IMR-90 (cell line): ENCODE results near the gene ARID4B. TPM values are rescaled to one million over a fixed set of nuclear protein-coding genes. Genes with fewer than 3 reads are reported as not detected.
"Not testable (repeated sequence)": the region's sequence is repeated elsewhere in the genome, so short reads cannot be mapped to it uniquely, and the experiment has no call there.

Experiments
- ATAC-seq: fragments of 200-7000 bp; cut with Tn5 transposase; 2 replicates; pipeline ENCODE4 v1.9.1; 2020; ENCODE audit warnings: low read depth, mild to moderate bottlenecking, moderate library complexity
- BruUV-seq: library from RNA; stranded (reverse); fragments of 400-500 nt; replicated peaks from 2 replicates; lab custom pipeline; 2021; lab: Mats Ljungman, UMichigan
- CTCF ChIA-PET: fragments of 300-600 bp; formaldehyde crosslinking; extraction: SDS; loops from one replicate; lab custom pipeline; 2021; ENCODE audit warnings: antibody characterized with exemption; lab: Yijun Ruan, JAX
- POLR2A ChIA-PET: fragments of 300-600 bp; sonication (Branson Sonifier 250); formaldehyde crosslinking; loops from one replicate; lab custom pipeline; 2022; ENCODE audit warnings: antibody characterized with exemption; ENCODE audit not compliant: unreplicated experiment; lab: Charles Lee
- DNase-seq: peaks from one replicate; pipeline ENCODE4 v3.0.0; 2013
- H2AFZ ChIP-seq: replicated peaks from 2 replicates; pipeline ENCODE3; 2013; ENCODE audit warnings: low read length, mild to moderate bottlenecking; ENCODE audit not compliant: poor library complexity
- H2AK5ac ChIP-seq: 2 replicates; pipeline ENCODE4 v1.6.1; 2013; ENCODE audit warnings: low read depth, low read length, inconsistent platforms
- H2AK9ac ChIP-seq: replicated peaks from 2 replicates; pipeline ENCODE3; 2013; ENCODE audit warnings: mild to moderate bottlenecking, low read depth, low read length, moderate library complexity; ENCODE audit not compliant: poor library complexity
- H2BK120ac ChIP-seq: 2 replicates; pipeline ENCODE4 v1.6.1; 2013; ENCODE audit warnings: low read depth, low read length, inconsistent platforms
- H2BK15ac ChIP-seq: 3 replicates; pipeline ENCODE4 v1.6.1; 2013; ENCODE audit warnings: low read depth, low read length, inconsistent platforms
- H2BK20ac ChIP-seq: 2 replicates; pipeline ENCODE4 v1.6.1; 2013; ENCODE audit warnings: low read depth, mild to moderate bottlenecking, inconsistent platforms, low read length, moderate library complexity
- H2BK5ac ChIP-seq: 2 replicates; pipeline ENCODE4 v1.6.1; 2013; ENCODE audit warnings: mild to moderate bottlenecking, low read depth, low read length, inconsistent platforms; ENCODE audit not compliant: poor library complexity, severe bottlenecking
- H3K14ac ChIP-seq: replicated peaks from 2 replicates; pipeline ENCODE4 v1.6.1; 2013; ENCODE audit warnings: low read depth, low read length, inconsistent platforms
- H3K18ac ChIP-seq: 2 replicates; pipeline ENCODE4 v1.6.1; 2013; ENCODE audit warnings: low read depth, low read length, control low read depth
- H3K23ac ChIP-seq: 2 replicates; pipeline ENCODE4 v1.6.1; 2013; ENCODE audit warnings: low read depth, low read length, inconsistent platforms
- H3K27ac ChIP-seq: 2 replicates; pipeline ENCODE4 v1.5.1; 2013; ENCODE audit warnings: mild to moderate bottlenecking, control low read depth, low read length; ENCODE audit not compliant: insufficient read depth
- H3K27me3 ChIP-seq: 2 replicates; pipeline ENCODE4 v1.6.1; 2013; ENCODE audit warnings: low read length; ENCODE audit not compliant: control insufficient read depth, insufficient read depth
- H3K36me3 ChIP-seq: 2 replicates; pipeline ENCODE4 v1.6.1; 2013; ENCODE audit warnings: low read length, mixed read lengths; ENCODE audit not compliant: control insufficient read depth, insufficient read depth
- H3K4ac ChIP-seq: 2 replicates; pipeline ENCODE4 v1.6.1; 2013; ENCODE audit warnings: low read depth, low read length, inconsistent platforms
- H3K4me1 ChIP-seq: 2 replicates; pipeline ENCODE4 v1.6.1; 2013; ENCODE audit warnings: low read length, mixed read lengths; ENCODE audit not compliant: control insufficient read depth, insufficient read depth
- H3K4me2 ChIP-seq: 2 replicates; pipeline ENCODE4 v1.6.1; 2013; ENCODE audit warnings: low read depth, mild to moderate bottlenecking, control low read depth, low read length, moderate library complexity
- H3K4me3 ChIP-seq: 2 replicates; pipeline ENCODE4 v1.5.1; 2013; ENCODE audit warnings: low read depth, mild to moderate bottlenecking, control low read depth, low read length, moderate library complexity; ENCODE audit not compliant: insufficient read depth
- H3K56ac ChIP-seq: 2 replicates; pipeline ENCODE4 v1.6.1; 2013; ENCODE audit warnings: low read length, inconsistent platforms; ENCODE audit not compliant: insufficient read depth; ENCODE audit errors: extremely low read depth
- H3K79me1 ChIP-seq, 2 experiments: 2 replicates each; pipeline ENCODE4 v1.6.1; 2013; ENCODE audit warnings: low read length in 2 of 2, inconsistent platforms in 1 of 2, low read depth in 1 of 2
- H3K9ac ChIP-seq: 2 replicates; pipeline ENCODE4 v1.6.1; 2013; ENCODE audit warnings: low read depth, low read length, control low read depth
- H3K9me1 ChIP-seq: 2 replicates; pipeline ENCODE4 v1.6.1; 2013; ENCODE audit warnings: low read length, inconsistent platforms; ENCODE audit not compliant: insufficient read depth
- H3K9me3 ChIP-seq: 2 replicates; pipeline ENCODE4 v1.6.1; 2013; ENCODE audit warnings: low read length; ENCODE audit not compliant: control insufficient read depth, insufficient read depth
- H4K20me1 ChIP-seq: 2 replicates; pipeline ENCODE4 v1.6.1; 2013; ENCODE audit warnings: low read length, inconsistent platforms; ENCODE audit not compliant: insufficient read depth
- H4K5ac ChIP-seq: 2 replicates; pipeline ENCODE4 v1.6.1; 2013; ENCODE audit warnings: mild to moderate bottlenecking, low read depth, low read length, control low read depth
- H4K8ac ChIP-seq, 2 experiments: 2 replicates each; pipeline ENCODE4 v1.6.1; 2013; ENCODE audit warnings: low read depth in 2 of 2, low read length in 2 of 2, control low read depth in 1 of 2, inconsistent platforms in 1 of 2
- H4K91ac ChIP-seq: 2 replicates; pipeline ENCODE4 v1.6.1; 2013; ENCODE audit warnings: low read depth, low read length, inconsistent platforms; ENCODE audit not compliant: insufficient read depth
- WGBS, 2 experiments: methylation state at CpG; one replicate each; pipeline versions ENCODE4 v1.1.5 to v1.1.7; 2013; ENCODE audit warnings: missing lambda C conversion rate in 2 of 2; ENCODE audit not compliant: insufficient read length in 1 of 2; ENCODE audit errors: extremely low coverage in 2 of 2; 5-methylcytosine and 5-hydroxymethylcytosine counted together
- dilution Hi-C: fragments of 300-500 bp; cut with HindIII; formaldehyde crosslinking; loops from one replicate; pipeline ENCODE4 v1.14.3; 2018; ENCODE audit warnings: low sequenced_read_pairs; ENCODE audit not compliant: unreplicated experiment
- in situ Hi-C: fragments of 300-500 bp; cut with MboI; formaldehyde crosslinking; loops from 3 replicates; pipeline ENCODE4 v1.14.3; 2019; ENCODE audit warnings: low sequenced_read_pairs, inconsistent platforms, mixed read lengths
- intact Hi-C: fragments of 100-400 bp; cut with micrococcal nuclease; formaldehyde crosslinking; loops from 2 replicates; pipeline ENCODE4 v1.10.0; 2022
- polyA plus RNA-seq, 3 experiments: library from polyadenylated mRNA; depleted of rRNA; stranded (reverse); fragments of >200 nt; gene quantifications; 2 replicates each; pipeline ENCODE4 v1.2.3, GENCODE V29; 2012; ENCODE audit warnings: low replicate concordance in 1 of 3
- total RNA-seq: library from RNA; depleted of rRNA; stranded (reverse); fragments of >200 nt; gene quantifications from 2 replicates; pipeline ENCODE4 v1.2.3, GENCODE V29; 2012

Gene ARID4B
- total and polyA plus RNA-seq, 2 of the 4 experiments (the other 2 are of a cell fraction): 8.5 to 16.0 TPM

GRCh38 chr1:235258068-235258467, 69.9 kb downstream of the ARID4B start:
- H3K4me1 ChIP-seq, H3K4me3 ChIP-seq, in situ Hi-C loops, H2BK15ac ChIP-seq, H3K9me1 ChIP-seq, H3K27me3 ChIP-seq, H3K4ac ChIP-seq, DNase-seq, H3K36me3 ChIP-seq, H3K18ac ChIP-seq, H2BK20ac ChIP-seq, H3K4me2 ChIP-seq, H3K27ac ChIP-seq, H3K14ac ChIP-seq, H2AFZ ChIP-seq, H2BK120ac ChIP-seq, H4K91ac ChIP-seq, H3K9me3 ChIP-seq, BruUV-seq, H3K9ac ChIP-seq, H3K56ac ChIP-seq, H3K23ac ChIP-seq, H4K8ac ChIP-seq, H2AK5ac ChIP-seq, intact Hi-C loops, dilution Hi-C loops, POLR2A ChIA-PET, H2AK9ac ChIP-seq, H2BK5ac ChIP-seq, ATAC-seq, H4K5ac ChIP-seq: not testable (repeated sequence)
- CTCF ChIA-PET: interaction anchor here (0.6 to 0.9 kb wide), 2 partner anchors 70 to 156 kb away, joined by 3 read pairs; partner anchors contain the start of genes ARID4B and GGPS1
- Histone ChIP-seq H4K20me1 (peaks cover 31% of the 10 kb centered on the region), H3K79me1 (peaks cover 15 to 43% of the 10 kb centered on the region in 2 experiments)
- 100% methylated on average over 1 of the region's 6 CpGs; no CpG with 5 or more reads in 1 of the 2 experiments for WGBS, 2 experiments
